KMS-11 (cell line): ENCODE results near the gene SNAI1.

ENCODE experiments used
- H2AFZ ChIP-seq: fragments of 200-600 bp; sonication (generic); 2 replicates; pipeline ENCODE4 v1.6.1; 2016; ENCODE audit warnings: antibody characterized with exemption, mixed run types, low read depth
- H3K27ac ChIP-seq: fragments of 200-600 bp; sonication (generic); 2 replicates; pipeline ENCODE4 v1.6.1; 2016; ENCODE audit warnings: mild to moderate bottlenecking, mixed run types
- H3K27me3 ChIP-seq: fragments of 200-600 bp; sonication (generic); 2 replicates; pipeline ENCODE4 v1.6.1; 2017; ENCODE audit warnings: mild to moderate bottlenecking, low read depth, mixed run types, moderate library complexity; ENCODE audit not compliant: insufficient read depth
- H3K36me3 ChIP-seq: fragments of 200-600 bp; sonication (generic); 2 replicates; pipeline ENCODE4 v1.6.1; 2017; ENCODE audit warnings: mild to moderate bottlenecking, mixed run types; ENCODE audit not compliant: insufficient read depth
- H3K4me1 ChIP-seq: fragments of 200-600 bp; sonication (generic); 2 replicates; pipeline ENCODE4 v1.6.1; 2016; ENCODE audit warnings: mild to moderate bottlenecking, low read depth, mixed run types; ENCODE audit not compliant: poor library complexity, severe bottlenecking
- H3K4me2 ChIP-seq: fragments of 200-600 bp; sonication (generic); 2 replicates; pipeline ENCODE4 v1.7.0; 2016; ENCODE audit warnings: mild to moderate bottlenecking, mixed run types
- H3K4me3 ChIP-seq: fragments of 200-600 bp; sonication (generic); IDR thresholded peaks from 2 replicates; pipeline ENCODE4 v1.6.1; 2017; ENCODE audit warnings: low read depth, low read length, mixed read lengths; ENCODE audit not compliant: insufficient read depth
- H3K79me2 ChIP-seq: fragments of 200-600 bp; sonication (generic); 2 replicates; pipeline ENCODE4 v1.6.1; 2016; ENCODE audit warnings: low read depth, mixed run types; ENCODE audit not compliant: insufficient read depth
- H3K9ac ChIP-seq: fragments of 200-600 bp; sonication (generic); 2 replicates; pipeline ENCODE4 v1.6.1; 2016; ENCODE audit warnings: mild to moderate bottlenecking, mixed run types
- H4K20me1 ChIP-seq: fragments of 200-600 bp; sonication (generic); 2 replicates; pipeline ENCODE4 v1.6.1; 2016; ENCODE audit warnings: mild to moderate bottlenecking, mixed run types; ENCODE audit not compliant: insufficient read depth
- CTCF ChIP-seq: fragments of 200-600 bp; sonication (generic); conservative IDR thresholded peaks from 2 replicates; pipeline ENCODE4 v1.6.1; 2017; ENCODE audit warnings: low read depth, mild to moderate bottlenecking, antibody characterized with exemption, low read length, moderate library complexity, mixed read lengths

Gene SNAI1

DNA sequence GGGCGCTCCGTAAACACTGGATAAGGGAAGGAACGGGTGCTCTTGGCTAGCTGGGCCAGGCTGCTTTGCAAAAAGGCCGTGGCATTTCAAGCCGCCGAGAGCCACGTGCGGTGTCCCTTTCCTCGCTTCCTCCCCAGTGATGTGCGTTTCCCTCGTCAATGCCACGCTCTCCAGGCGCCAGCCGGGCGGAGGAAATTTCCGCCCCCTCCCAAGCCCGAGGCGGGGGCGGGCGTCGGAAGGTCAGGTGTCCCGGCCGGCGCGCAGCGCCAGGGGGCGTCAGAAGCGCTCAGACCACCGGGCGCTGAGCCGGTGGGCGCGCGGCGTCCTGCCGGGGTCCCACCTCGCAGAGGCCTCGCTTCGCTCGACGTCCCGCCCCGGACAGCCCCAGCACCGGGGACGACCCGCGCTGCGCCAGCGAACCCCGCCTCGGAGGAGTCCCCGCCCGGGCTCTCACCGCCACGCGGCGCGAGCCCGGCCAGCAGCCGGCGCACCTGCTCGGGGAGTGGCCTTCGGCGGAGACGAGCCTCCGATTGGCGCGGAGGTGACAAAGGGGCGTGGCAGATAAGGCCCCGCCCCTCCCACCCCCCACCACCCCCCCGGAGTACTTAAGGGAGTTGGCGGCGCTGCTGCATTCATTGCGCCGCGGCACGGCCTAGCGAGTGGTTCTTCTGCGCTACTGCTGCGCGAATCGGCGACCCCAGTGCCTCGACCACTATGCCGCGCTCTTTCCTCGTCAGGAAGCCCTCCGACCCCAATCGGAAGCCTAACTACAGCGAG lies at the start of gene SNAI1:
Gene SNAI1 (plus strand): TSS at position 635 of the 777 bp plus-strand sequence. CDS start 80 bp downstream, at position 715.
- H3K79me2 ChIP-seq = no peaks in the 10 kb centered on the region
- no peaks in the 10 kb centered on the region for H4K20me1 ChIP-seq
- peak within 1 kb of the TSS; percentile 100 for H3K4me2 ChIP-seq
- peak within 1 kb of the TSS; percentile 50 for H3K27ac ChIP-seq
- H3K27me3 ChIP-seq = peaks cover 10% of the 10 kb centered on the region; the same call in 1 of the 2 replicates
- no peak within 1 kb of the TSS for H3K4me3 ChIP-seq
- no peaks in the 10 kb centered on the region for H3K36me3 ChIP-seq
- H3K9ac ChIP-seq = peak within 1 kb of the TSS; percentile 93
- H2AFZ ChIP-seq = peak within 1 kb of the TSS; percentile 90
- H3K4me1 ChIP-seq = peaks cover 22% of the 10 kb centered on the region
- peak; percentile 59 for TF ChIP-seq CTCF

DNA sequence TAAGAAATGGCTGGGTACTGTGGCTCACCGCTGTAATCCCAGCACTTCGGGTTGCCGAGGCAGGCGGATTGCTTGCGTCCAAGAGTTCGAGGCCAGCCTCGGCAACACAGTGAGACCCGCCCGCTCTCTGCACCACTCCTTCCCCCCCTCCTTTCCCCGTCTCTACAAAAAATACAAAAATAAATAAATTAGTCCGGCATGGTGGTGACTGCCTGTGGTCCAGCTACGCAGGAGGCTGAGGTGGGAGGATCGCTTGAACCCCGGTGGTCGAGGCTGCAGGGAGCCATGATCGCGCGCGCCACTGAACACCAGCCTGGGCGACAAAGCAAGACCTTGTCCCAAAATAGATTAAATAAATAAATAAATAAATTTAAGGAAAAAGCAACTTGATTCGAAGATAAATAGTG lies 47.0 kb upstream of the SNAI1 start:
- H3K4me2 ChIP-seq = peak overlapping the region; percentile 97
- H3K27me3 ChIP-seq = no peaks in the 10 kb centered on the region
- peak overlapping the region; percentile 7 for H3K4me3 ChIP-seq
- no peaks in the 10 kb centered on the region; the same call in 1 of the 2 replicates for H4K20me1 ChIP-seq
- no peak for TF ChIP-seq CTCF
- peaks cover 52% of the 10 kb centered on the region for H3K4me1 ChIP-seq
- H3K79me2 ChIP-seq = peaks cover 46% of the 10 kb centered on the region
- H2AFZ ChIP-seq = peak overlapping the region; percentile 95
- H3K27ac ChIP-seq = peak overlapping the region; percentile 79
- H3K36me3 ChIP-seq = no peaks in the 10 kb centered on the region
- H3K9ac ChIP-seq = peak overlapping the region; percentile 85

GRCh38 chr20:49936153-49937026 lies 46.4 kb upstream of the SNAI1 start, which contains the start of gene RNF114:
Gene RNF114, plus strand, starts transcription at chr20:49936397. Its CDS starts 16 bp downstream, at chr20:49936413.
- no peak for TF ChIP-seq CTCF
- H4K20me1 ChIP-seq = no peaks in the 10 kb centered on the region; the same call in 1 of the 2 replicates
- peak within 1 kb of the TSS; percentile 79 for H3K27ac ChIP-seq
- no peaks in the 10 kb centered on the region for H3K27me3 ChIP-seq
- peak within 1 kb of the TSS; percentile 95 for H2AFZ ChIP-seq
- H3K4me3 ChIP-seq = peak within 1 kb of the TSS; percentile 43
- peaks cover 52% of the 10 kb centered on the region for H3K79me2 ChIP-seq
- no peaks in the 10 kb centered on the region for H3K36me3 ChIP-seq
- peak within 1 kb of the TSS; percentile 85 for H3K9ac ChIP-seq
- peak within 1 kb of the TSS; percentile 97 for H3K4me2 ChIP-seq
- peaks cover 52% of the 10 kb centered on the region for H3K4me1 ChIP-seq

GRCh38 chr20:49937027-49937929 lies 45.5 kb upstream of the SNAI1 start:
- Histone ChIP-seq H3K4me1 (peaks cover 52% of the 10 kb centered on the region), H2AFZ (peak overlapping the region; percentile 95), H3K27ac (peak overlapping the region; percentile 79; the same call in 1 of the 2 replicates), H3K4me3 (peak overlapping the region; percentile 43), H3K4me2 (peak overlapping the region; percentile 73), H3K36me3 (peaks cover 2% of the 10 kb centered on the region; the same call in 1 of the 2 replicates), H3K9ac (peak overlapping the region; percentile 85), H3K27me3 (no peaks in the 10 kb centered on the region), H4K20me1 (no peaks in the 10 kb centered on the region; the same call in 1 of the 2 replicates), H3K79me2 (peaks cover 61% of the 10 kb centered on the region)
- no peak for TF ChIP-seq CTCF
